HG03469 (cell line): ENCODE measurements around the gene ABCC9.

Source experiments
- ATAC-seq: cut with Tn5 transposase; IDR thresholded peaks from one replicate; pipeline ENCODE4 v1.9.1; 2021; ENCODE audit warnings: mild to moderate bottlenecking, moderate library complexity, moderate number of reproducible peaks; ENCODE audit not compliant: unreplicated experiment

The ABCC9 gene

DNA sequence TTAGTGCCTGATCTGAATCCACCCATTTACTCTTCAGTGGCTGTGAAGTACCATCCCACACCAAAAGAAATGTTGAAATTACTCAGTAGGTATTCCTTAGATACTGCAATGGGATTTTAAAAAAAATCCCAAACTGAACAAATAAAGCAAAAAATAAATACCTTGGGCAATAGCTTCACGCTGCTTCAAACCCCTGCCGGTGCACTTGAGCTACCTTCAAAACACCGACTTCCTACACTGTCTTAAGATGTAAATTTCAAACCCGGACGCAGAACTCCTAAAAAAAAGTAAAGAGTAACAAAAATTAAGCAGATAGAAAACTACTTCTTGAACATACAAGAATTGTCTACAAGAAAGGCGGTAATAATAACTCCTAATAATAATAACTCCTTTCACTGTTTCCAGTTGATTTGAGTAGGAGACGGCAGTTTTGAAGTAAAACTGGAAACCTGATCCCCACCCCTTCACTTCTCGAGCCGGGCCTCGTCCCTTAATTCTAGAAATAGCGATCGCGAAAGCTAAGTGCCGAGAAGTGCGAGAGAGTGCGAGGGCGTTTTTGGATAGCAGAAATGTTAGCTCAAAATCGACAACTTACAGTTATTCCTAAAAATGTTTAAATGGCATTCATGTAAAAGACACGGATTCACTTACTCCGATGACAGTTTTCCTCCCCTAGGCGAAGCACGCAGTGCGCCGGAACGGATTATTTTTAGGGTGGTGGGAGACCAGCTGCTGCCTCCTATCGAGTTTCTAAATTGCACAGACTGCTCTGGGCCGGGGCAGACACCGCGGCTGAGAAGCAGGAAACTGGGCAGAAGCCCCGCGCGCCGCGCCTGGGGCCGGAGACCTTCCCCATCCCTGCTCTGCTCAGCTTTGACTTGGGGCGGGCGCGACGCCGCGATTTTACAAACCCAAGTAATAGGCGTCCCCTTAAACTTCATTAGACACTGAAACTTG lies at the start of gene ABCC9:
Gene ABCC9, minus strand, starts transcription at position 878 of the 957 bp plus-strand sequence. CDS start 4,752 bp downstream, outside the sequence.
- no peak for ATAC-seq

DNA sequence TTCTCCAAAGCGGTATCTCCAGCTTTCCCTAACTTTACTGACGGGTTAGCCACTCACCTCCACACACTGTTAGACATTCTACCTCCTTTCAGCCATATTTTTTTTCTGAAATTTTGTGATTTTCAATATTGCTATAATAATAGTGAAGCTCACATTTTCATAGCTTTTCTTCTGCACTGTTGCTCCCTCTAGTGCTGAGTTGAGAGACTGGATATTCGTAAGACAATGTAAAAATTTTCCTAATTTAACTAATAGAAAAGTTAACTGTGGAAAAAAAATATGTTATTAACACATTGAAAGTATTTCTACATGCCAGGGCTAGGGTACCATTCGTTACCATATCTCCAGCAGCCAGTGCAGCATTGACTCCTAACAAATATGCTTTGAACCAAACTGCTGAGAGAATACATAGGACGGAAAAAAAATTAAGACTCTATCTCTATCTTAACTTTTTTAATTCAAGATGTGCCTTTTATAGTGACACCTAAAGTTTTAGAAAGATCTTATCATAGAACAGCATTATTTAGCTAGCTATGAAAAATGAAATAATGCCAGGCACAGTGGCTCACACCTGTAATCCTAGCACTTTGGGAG lies 48.7 kb upstream of the ABCC9 start:
- ATAC-seq: no peak

DNA sequence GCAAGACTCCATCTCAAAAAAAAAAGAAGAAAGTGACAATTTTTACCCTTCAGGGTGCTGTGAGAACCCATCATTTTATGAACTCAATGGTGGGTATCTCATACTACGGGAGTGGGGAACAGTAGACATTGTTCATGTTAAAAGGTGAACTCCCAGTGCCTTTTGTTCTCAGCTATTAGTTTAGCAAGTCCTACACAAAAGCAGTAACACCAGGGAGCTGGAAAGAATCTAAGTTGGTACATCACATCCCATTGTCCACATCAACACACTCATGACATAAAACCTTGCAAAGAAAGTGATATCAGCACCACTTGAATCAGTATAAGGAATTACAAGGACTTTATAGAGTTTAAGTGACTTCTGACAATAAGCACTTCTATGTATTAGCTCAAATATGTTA lies 47.4 kb upstream of the ABCC9 start:
- ATAC-seq: no peak

DNA sequence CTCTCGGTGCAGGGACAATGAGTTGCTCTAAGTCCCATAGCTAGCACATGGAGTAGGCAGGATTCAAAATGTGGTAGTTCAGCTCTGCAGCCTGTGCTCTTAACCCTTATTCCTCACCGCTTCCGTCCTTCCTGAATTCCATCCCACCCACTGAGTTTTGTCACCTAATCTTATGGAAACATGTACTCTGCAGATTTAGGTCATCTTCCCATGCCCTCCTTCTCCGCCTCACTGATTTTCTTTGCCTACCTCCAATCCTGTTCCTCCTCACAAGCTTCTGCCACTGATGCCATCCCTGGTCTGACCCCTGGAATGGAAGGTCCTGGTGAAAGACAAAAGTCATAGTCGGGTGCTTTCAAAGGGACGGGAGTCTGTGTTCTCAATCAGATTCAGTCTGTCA lies 46.5 kb upstream of the ABCC9 start:
- ATAC-seq: no peak

DNA sequence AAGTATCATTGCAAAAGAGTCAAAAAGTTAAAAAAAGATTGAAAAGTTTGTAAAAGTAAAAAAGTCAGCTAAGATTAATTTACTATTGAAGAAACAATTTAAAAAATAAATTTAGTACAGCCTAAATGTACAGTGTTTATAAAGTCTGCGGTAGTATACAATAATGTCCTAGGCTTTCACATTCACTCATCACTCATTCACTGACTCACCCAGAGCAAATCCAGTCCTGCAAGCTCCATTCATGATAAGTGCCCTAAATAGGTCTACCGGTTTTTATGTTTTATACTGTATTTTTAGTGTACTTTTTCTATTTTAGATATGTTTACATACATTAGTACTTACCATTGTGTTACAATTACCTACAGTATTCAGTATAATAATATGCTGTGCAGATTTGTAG lies 43.9 kb upstream of the ABCC9 start:
- no peak for ATAC-seq

DNA sequence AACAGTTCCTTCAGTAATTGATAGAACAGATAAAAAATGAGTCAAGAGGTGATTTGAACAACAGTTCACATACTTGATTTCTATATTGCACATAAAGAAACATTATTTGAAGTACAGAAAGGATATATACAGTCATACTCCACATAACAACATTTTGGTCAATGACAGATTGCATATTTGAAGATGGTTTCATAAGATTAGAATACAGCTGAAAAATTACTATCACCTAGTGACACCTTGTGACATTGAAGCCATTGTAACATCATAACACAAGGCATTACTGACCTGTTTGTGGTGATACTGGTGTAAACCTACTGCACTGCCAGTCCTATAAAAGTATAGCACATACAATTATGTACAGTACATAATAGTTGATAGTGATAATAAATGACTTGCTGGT lies 43.1 kb upstream of the ABCC9 start:
- no peak for ATAC-seq

DNA sequence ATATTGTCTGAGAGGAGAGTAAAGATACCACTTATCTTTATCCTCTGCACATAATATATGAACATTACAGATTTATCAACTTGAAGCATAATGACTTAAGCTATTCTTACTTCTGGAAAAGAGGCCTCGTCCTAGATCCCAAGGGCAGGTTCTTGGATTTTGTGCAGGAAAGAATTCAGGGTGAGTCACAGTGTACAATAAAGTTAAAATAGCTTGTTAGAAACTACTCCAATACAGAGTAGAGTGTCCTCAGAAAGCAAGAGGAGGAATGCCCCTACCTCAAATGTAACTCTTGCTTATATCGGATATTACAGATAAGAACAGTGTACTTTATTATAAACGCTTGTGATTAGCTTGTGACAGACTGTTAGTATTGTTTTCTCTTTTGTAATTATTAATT lies 41.9 kb upstream of the ABCC9 start:
- ATAC-seq: no peak

DNA sequence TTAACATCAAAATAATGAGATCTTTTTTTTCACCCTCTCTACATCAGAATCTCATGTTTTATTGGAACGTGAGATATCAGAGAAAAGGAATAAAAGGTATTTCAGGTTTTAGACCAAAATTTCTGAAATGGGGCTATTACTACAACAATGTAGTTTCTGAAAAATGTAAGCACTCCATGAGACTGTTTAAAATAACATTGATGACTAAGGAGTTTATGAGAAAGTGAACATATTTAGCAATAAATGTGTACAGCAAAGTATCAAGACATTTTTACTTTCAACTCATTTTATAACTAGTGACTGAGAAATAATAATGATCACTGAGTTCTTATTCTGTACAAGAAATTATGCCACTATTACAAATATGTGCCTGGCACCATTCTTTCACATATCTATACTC lies 39.3 kb upstream of the ABCC9 start:
- ATAC-seq: no peak

DNA sequence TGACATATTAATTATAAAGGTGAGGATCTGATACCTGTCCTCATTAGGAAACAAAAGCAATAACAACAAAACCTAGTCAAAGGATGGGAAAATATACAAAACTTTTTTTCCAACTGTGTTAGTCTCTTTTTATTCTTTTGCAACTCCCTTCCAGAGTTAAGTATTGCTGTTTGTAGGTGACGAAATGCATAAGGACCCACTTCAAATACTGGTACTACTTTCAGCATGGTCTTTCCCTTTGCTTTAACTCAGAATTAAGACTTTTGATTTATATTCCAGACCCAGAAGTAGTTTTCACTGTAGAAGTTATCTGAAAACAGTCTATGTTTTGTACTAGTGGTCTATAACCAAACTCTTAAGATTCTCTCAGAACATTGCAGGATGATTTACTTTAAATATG lies 34.1 kb upstream of the ABCC9 start:
- no peak for ATAC-seq

DNA sequence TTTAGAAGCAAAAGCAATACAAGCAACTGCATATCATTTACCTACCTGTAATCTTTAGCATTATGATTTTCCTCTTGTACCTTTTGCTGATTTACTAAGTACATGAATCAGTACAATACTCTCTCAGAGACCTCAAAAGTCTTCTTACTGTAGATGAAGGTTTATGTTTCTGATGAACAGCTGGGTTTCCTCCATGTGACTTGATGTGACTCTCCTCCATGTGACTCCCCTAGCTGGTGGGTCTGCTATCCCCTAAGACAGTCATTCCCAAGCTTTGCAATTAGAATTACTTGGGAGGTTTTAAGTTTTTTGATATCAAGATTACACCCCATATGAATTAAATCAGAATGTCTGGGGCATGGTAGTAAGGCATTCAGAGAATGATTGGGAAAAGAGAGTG lies 32.0 kb upstream of the ABCC9 start:
- ATAC-seq: no peak

DNA sequence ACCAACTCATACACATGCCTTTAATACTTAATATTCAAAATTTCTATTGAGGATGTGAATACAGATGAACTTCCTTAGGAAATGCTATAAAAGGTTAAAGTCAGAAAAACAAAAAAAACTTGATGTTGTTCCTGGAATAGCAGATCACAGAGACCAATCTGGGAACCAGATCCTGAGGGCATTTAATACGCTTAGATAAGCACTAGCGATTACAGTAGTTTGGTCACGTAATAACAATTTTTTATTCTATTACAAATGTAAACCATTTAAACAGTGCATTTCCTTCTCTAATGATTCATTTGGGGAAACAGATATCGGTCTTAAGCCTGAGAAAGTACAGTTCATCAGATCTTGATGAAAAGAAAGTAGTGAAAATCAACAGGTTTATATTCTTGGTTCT lies 30.8 kb upstream of the ABCC9 start:
- no peak for ATAC-seq

DNA sequence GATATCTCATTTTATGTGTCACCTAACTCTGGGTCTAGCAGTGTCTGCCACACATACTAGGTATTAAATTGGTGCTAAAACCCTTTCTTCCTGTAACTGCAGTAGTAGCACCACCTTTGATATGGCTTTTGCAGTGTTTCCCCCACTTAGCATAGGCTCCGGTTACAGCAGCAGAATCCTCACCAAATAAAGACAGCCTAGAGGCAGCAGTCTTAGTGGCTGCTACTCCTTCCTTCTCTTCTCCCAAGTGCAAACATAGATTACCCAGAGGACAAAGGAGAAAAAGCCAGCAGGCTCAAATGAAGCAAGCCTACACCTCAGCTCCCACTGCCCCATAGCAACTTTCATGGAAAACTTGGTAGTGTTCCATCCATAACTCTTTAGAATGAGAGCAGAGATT lies 30.1 kb upstream of the ABCC9 start:
- ATAC-seq: no peak

DNA sequence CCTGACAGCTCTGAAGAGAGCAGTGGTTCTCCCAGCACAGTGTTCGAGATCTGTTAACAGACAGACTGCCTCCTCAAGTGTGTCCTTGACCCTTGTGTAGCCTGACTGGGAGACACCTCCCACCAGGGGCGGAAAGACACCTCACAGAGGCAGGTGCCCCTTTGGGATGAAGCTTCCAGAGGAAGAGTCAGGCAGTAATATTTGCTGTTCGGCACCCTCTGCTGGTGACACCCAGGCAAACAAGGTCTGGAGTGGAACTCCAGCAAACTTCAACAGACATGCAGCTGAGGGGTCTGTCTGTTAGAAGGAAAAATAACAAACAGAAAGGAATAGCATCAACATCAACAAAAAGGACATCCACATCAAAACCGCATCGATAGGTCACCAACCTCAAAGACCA lies 21.6 kb upstream of the ABCC9 start:
- ATAC-seq: no peak

DNA sequence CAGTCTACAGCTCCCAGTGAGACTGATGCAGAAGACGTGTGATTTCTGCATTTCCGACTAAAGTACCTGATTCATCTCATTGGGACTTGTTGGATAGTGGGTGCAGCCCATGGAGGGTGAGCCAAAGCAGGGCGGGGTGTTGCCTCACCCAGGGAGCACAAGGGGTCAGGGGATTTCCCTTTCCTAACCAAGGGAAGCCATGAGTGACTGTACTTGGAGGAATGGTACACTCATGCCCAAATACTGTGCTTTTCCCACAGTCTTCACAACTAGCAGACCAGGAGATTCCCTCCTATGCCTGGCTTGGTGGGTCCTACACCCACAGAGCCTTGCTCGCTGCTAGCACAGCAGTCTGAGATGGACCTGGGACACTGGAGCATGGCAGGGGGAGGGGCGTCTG lies 21.0 kb upstream of the ABCC9 start:
- no peak for ATAC-seq

DNA sequence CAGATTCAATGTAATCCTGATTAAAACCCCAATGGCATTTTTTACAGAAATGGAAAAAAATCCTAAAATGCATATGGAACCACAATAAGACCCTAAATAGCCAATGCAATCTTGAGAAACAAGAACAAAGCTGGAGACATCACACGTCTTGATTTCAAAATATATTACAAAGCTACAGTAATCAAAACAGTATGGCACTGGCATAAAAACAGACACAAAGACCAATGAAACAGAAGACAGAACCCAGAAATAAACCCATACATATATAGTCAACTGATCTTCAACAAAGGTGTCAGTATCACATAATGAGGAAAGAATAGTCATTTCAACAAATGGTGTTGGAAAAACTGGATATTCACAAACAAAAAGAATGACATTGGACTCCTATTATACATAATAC lies 9.4 kb upstream of the ABCC9 start:
- no peak for ATAC-seq

DNA sequence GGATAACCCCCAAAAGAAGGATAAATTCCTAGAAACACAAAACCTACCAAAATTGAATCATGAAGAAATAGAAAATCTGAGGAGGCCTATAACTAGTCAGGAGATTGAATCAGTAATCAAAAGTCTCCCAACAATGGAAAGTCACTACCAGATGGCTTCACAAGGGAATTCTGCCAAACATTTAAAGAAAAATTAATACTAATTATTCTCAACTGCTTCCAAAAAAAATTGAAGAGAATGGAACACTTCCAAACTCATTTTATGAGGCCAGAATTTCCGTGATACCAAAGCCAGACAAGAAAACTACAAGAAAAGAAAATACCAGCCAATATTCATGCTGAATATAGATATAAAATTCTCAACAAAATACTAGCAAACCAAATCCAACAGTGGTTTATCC lies 7.8 kb upstream of the ABCC9 start:
- ATAC-seq: no peak

DNA sequence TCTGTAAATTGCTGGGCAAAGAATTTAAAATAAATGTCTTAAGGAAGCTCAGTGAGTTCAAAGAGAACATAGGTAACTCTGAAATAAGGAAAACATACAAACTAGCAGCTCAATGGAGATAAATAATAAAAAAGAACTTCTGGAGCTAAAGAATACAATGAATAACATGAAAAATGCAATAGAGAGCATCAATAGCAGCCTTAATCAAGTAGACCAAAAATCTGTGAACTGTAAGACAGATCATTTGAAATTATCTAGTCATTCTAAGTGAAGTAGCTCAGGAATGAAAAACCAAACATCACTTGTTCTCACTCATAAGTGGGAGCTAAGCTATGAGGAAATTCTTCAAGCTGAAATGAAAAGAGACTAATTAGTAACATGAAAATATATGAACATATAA lies 5.8 kb upstream of the ABCC9 start:
- ATAC-seq: no peak

DNA sequence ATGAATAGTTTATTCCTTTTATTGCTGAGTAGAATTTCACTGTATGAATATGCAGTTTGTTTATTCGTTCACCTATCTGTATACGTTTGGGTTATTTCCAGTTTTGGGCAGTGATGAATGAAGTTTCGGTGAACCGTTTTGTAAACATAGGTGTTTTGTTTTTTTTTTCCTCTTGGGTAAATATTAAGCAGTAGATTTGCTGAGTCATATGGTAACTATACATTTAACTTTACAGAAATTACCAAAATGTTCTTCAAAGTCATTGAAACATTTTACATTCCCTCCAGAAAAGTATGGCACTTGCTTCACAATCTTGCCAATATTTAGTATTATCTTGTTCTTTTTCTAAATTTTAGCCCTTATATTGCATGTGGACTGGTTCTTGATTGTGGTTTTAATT lies 3.8 kb upstream of the ABCC9 start:
- ATAC-seq: no peak

DNA sequence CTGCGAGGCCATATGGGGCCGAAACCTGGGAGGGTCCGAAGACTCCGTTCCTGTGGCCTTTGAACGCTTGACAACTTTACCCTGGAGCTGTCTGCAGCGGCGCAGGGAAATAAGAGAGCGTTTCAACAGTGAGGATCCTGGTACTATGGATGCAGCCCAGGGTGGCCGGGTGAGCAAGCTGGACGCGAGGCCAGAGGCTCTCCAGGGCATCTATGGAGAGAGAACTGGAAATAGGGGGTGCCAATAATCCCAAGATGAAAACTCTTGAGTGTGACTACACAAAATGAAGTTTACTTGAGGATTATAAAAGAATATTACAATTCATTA lies 1.1 kb upstream of the ABCC9 start:
- ATAC-seq: no peak

DNA sequence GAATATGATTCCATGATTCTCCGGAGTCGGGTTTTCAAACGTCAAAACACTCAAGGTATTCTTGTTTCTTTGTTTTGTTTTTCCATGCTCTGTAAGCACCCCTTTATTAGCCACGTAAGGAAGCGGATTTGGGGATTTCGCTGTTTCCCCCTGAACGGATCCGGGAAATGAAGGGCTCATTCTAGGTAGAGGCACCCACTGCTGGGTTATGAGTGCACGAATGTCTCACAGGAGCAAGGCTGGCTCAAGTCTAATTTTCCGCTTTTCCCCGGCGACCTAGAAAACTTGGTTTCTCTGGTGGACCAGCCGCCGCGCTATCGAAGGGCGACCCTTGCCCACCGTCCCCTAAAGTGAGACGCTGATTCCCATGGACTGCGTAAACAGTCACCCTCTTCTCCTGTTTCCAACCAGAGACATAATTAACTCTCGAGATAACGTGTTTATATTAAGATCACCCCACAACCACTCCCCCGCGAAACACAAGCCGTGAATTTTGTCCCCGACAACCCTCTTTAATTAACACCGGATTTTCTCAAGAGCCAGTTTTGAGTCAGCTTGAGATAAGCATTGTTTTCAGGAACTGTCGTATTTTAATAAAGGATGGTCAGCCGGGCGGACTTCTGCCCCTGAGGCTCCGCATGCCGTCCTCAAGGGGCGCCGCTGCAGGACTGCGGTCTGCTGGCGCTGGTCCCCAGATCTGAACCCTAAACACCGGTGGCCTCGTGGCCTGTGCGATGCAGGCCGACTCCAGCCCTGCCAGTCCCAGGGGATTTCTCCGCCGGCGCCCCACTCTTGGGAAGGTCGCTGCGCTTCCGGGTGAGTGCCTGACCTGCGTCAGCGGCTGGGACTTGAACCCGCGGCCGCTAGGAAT lies 515 bp upstream of the ABCC9 start:
- no peak for ATAC-seq

DNA sequence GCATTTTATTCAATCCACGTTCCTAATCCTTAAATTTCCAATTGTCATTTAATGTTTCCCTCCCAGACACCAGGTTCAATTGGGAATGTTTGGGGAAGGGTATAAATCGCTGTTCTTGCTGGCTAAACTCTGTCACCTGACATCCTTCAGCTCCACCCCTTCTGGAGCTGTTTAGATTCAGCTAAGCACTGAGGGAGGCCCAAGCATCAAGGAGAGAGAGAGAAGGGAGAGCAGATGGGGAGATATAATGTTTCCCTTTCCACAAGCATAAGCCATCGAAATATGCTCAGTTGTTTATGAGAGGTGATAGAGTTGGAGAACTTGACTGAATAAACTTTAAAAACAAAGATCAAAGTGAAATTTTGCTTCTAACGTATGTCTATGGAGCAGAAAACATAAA lies 1.8 kb downstream of the ABCC9 start:
- no peak for ATAC-seq

DNA sequence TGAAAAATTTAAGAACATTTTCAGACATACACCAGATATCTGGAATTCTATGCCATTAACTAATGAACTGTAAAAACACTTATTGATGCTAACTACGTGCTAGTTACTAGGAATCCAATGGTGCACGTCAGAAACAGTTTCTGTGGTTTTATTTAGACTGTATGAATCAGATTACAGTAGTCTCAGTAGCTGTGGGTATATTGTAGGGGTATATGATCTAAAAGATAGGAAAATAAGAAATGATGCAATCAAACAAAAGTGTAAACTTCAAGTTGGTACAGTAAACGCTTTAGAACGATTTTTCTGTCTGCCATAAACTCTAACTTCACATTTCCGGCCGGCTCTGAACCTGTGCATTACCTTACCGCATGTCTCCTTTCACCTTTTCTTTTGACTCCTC lies 2.3 kb downstream of the ABCC9 start:
- ATAC-seq: no peak
